ENCODE measurements around the gene NFIB. TPM values are rescaled to one million over a fixed set of nuclear protein-coding genes. Genes with fewer than 3 reads are reported as not detected.

NFIB gene
- total and polyA plus RNA-seq, 2 of the 8 experiments (the other 6 are each of a cell fraction or from before 2014, with no cell fraction given) = 2.6 to 13.1 TPM

DNA sequence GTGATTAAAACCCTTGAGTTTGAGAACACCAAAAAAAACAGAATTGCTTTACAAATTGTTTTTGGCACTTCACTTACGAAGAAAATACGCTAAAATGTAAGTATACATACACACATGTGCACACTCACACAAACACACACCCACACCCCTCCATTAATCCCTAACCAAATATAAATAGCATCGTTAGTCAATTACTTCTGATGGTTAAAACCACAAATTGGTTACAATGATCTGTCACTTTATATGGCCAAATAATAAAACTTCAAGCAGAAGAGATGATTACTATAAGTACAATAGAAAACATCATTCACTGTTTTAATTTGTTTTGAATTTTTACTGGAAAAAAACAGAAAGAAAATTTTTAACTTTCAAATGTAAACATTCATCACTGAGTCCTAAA is 103.5 kb downstream of the NFIB start:
- no peaks in the 10 kb centered on the region for H3K23me2 ChIP-seq (ENCODE audit: low read depth, low read length)
- no peak overlapping the region for H2BK12ac ChIP-seq (ENCODE audit: low read depth, low read length)
- H3K4me3 ChIP-seq (ENCODE audit: extremely low read depth in 1 of 4, insufficient read depth in 2 of 4, low read depth in 3 of 4, low read length in 4 of 4) = no peak overlapping the region
- peaks cover 2 to 8% (median 4%) of the 10 kb centered on the region in 4 experiments; a peak in 5 of 7 replicates for H3K4me1 ChIP-seq (replicated peaks in 1 of 4; ENCODE audit: control insufficient read depth in 3 of 4, insufficient read depth in 4 of 4, low read length in 3 of 4)
- H2BK120ac ChIP-seq (replicated peaks; ENCODE audit: low read depth, low read length) = no peak overlapping the region
- H3K14ac ChIP-seq (ENCODE audit: insufficient read length) = no peak overlapping the region
- no peak overlapping the region for H3K9ac ChIP-seq (replicated peaks in 1 of 4; ENCODE audit: extremely low read depth in 1 of 4, low read depth in 3 of 4, low read length in 3 of 4)
- FAIRE-seq (no peak), DNase-seq (ENCODE audit: low read depth in 1 of 2, low spot score in 2 of 2) (no peak)
- H3K27ac ChIP-seq (ENCODE audit: low read depth, low read length) = no peak overlapping the region
- TF ChIP-seq ASH2L (IDR thresholded peaks at IDR 0.05; ENCODE audit: low read length) (no peak), TBP (IDR thresholded peaks at IDR 0.05; ENCODE audit: low read depth, low read length) (no peak), CBX5 (IDR thresholded peaks at IDR 0.05; ENCODE audit: low read depth, low read length) (no peak), NRF1 (IDR thresholded peaks at IDR 0.05; ENCODE audit: low read depth, low read length) (no peak), PHF8 (conservative IDR thresholded peaks at IDR 0.05; ENCODE audit: low read depth, low read length) (no peak), GTF2F1 (IDR thresholded peaks at IDR 0.05; ENCODE audit: borderline replicate concordance, low read depth, low read length) (no peak), BCL11A (IDR thresholded peaks at IDR 0.05; ENCODE audit: low read depth in 2 of 2, low read length in 2 of 2) (no peak), CHD1 (IDR thresholded peaks at IDR 0.05; ENCODE audit: low read depth, low read length) (no peak), RFX5 (IDR thresholded peaks at IDR 0.05; ENCODE audit: borderline replicate concordance, low read depth, low read length) (no peak), TAF1 (IDR thresholded peaks at IDR 0.05; ENCODE audit: low read depth, low read length) (no peak)
- H4K91ac ChIP-seq (replicated peaks; ENCODE audit: insufficient read length, low read length) = no peak overlapping the region
- no peak overlapping the region for H2AFZ ChIP-seq (ENCODE audit: low read length)
- H3K9me3 ChIP-seq (ENCODE audit: insufficient read depth in 2 of 2, low read depth in 1 of 2, low read length in 1 of 2) = no peaks in the 10 kb centered on the region
- H3K4me2 ChIP-seq (ENCODE audit: insufficient read depth in 1 of 2, low read depth in 2 of 2, low read length in 2 of 2) = no peak overlapping the region
- H3K4ac ChIP-seq (replicated peaks; ENCODE audit: insufficient read length, low read depth, low read length) = no peak overlapping the region
- no peak overlapping the region for H2BK5ac ChIP-seq (ENCODE audit: low read depth, low read length)
- no peaks in the 10 kb centered on the region for H3K36me3 ChIP-seq (ENCODE audit: control insufficient read depth in 2 of 4, insufficient read depth in 4 of 4, low read length in 3 of 4)
- ChIA-PET POLR2A (ENCODE audit: partially characterized antibody) (no interaction called here), CTCF (ENCODE audit: partially characterized antibody) (no interaction called here)
- H4K5ac ChIP-seq (ENCODE audit: insufficient read length, low read depth, low read length) = no peak overlapping the region
- H4K20me1 ChIP-seq (replicated peaks in 1 of 2; ENCODE audit: control insufficient read depth in 1 of 2, insufficient read depth in 2 of 2, low read length in 2 of 2) = no peaks in the 10 kb centered on the region
- H3K79me2 ChIP-seq (ENCODE audit: control insufficient read depth in 1 of 2, insufficient read depth in 2 of 2, low read length in 2 of 2) = no peaks in the 10 kb centered on the region; a peak in 1 of 4 replicates
- no peaks in the 10 kb centered on the region for H3K27me3 ChIP-seq (replicated peaks in 1 of 4; ENCODE audit: control insufficient read depth in 3 of 4, extremely low read depth in 1 of 4, insufficient read depth in 3 of 4, low read length in 3 of 4)
- H3K23ac ChIP-seq (ENCODE audit: insufficient read length) = no peak overlapping the region
- H2BK20ac ChIP-seq (ENCODE audit: low read length) = no peak overlapping the region
- no peak overlapping the region for H4K8ac ChIP-seq (ENCODE audit: extremely low read depth, insufficient read depth, low read length)
- 75% methylated on average over 3 of the region's 3 CpGs; no CpG with 5 or more reads in 1 of the 2 experiments for WGBS, 2 experiments (ENCODE audit: extremely low coverage in 1 of 2, insufficient coverage in 1 of 2, insufficient read length in 1 of 2, insufficient replicate concordance in 2 of 2, low coverage in 1 of 2, low lambda C conversion rate in 2 of 2, missing lambda C conversion rate in 1 of 2)
- H3K18ac ChIP-seq (ENCODE audit: extremely low read depth, low read length) = no peak overlapping the region
- no peaks in the 10 kb centered on the region for H3K79me1 ChIP-seq (ENCODE audit: low read depth, low read length)
- H2AK5ac ChIP-seq (ENCODE audit: low read depth, low read length) = no peak overlapping the region
- no peak overlapping the region for H2BK15ac ChIP-seq (ENCODE audit: low read length)
- H3K56ac ChIP-seq (replicated peaks; ENCODE audit: insufficient read length, low read depth, low read length) = peak overlapping the region; percentile 42
